Endothelial cell of umbilical vein (primary cell): ENCODE data around the gene RAB11B. TPM values are rescaled to one million over a fixed set of nuclear protein-coding genes. Genes with fewer than 3 reads are reported as not detected.

Source experiments
- BruUV-seq: library from RNA; stranded (reverse); fragments of 400-500 nt; replicated peaks from 2 replicates; lab custom pipeline; 2021; lab: Mats Ljungman, UMichigan
- CTCF ChIA-PET: fragments of 300-600, 350-600 bp; sonication (Branson Sonifier 250); formaldehyde crosslinking; loops from one replicate; lab custom pipeline; 2021; ENCODE audit warnings: antibody characterized with exemption, inconsistent platforms; lab: Charles Lee
- POLR2A ChIA-PET: fragments of 300-600, 350-600 bp; sonication (Branson Sonifier 250); formaldehyde crosslinking; loops from one replicate; lab custom pipeline; 2021; ENCODE audit warnings: antibody characterized with exemption, inconsistent platforms; lab: Charles Lee
- DNase-seq: peaks from one replicate; pipeline ENCODE4 v3.0.0-alpha.2; 2011; ENCODE audit warnings: low read depth, low spot score
- FAIRE-seq: peaks from 2 replicates; lab custom pipeline; 2011; peaks lifted over from hg19 to GRCh38; lab: Jason Lieb, UNC
- H2AFZ ChIP-seq: 2 replicates; pipeline ENCODE4 v1.6.0; 2012; ENCODE audit warnings: low read depth, low read length, control low read depth, inconsistent platforms
- H3K27ac ChIP-seq: 2 replicates; pipeline ENCODE4 v1.5.1; 2011; ENCODE audit warnings: low read depth, mild to moderate bottlenecking, control low read depth, low read length, moderate library complexity; ENCODE audit not compliant: insufficient read depth
- H3K27me3 ChIP-seq, 2 experiments: 2 replicates each; pipeline versions ENCODE4 v1.6.0 to v1.6.1; 2011; ENCODE audit warnings: low read length in 2 of 2, mixed read lengths in 1 of 2; ENCODE audit not compliant: control insufficient read depth in 2 of 2, insufficient read depth in 2 of 2
- H3K36me3 ChIP-seq, 2 experiments: 2 replicates in 1 of 2; 3 replicates in 1 of 2; pipeline ENCODE4 v1.5.1; 2011; ENCODE audit warnings: low read length in 2 of 2, mild to moderate bottlenecking in 1 of 2, moderate library complexity in 1 of 2; ENCODE audit not compliant: control insufficient read depth in 2 of 2, insufficient read depth in 2 of 2; ENCODE audit errors: extremely low read depth in 1 of 2
- H3K4me1 ChIP-seq: 3 replicates; pipeline ENCODE4 v1.5.1; 2011; ENCODE audit warnings: mild to moderate bottlenecking, low read length; ENCODE audit not compliant: control insufficient read depth, insufficient read depth; ENCODE audit errors: extremely low read depth
- H3K4me2 ChIP-seq: 2 replicates; pipeline ENCODE4 v1.6.1; 2011; ENCODE audit warnings: low read length, control low read depth, mixed read lengths; ENCODE audit not compliant: insufficient read depth
- H3K4me3 ChIP-seq, 3 experiments: fragments of 200-600 bp in 1 of 3; sonication (generic), shearing (Covaris generic) in 1 of 3; replicated peaks in 1 of 3; 2 replicates each; pipeline ENCODE4 v1.5.1; 2011 to 2016; ENCODE audit warnings: control low read depth in 3 of 3, low read length in 3 of 3, mild to moderate bottlenecking in 2 of 3, inconsistent platforms in 1 of 3, low read depth in 1 of 3, moderate library complexity in 1 of 3; ENCODE audit not compliant: insufficient read depth in 1 of 3
- H3K79me2 ChIP-seq: 2 replicates; pipeline ENCODE4 v1.6.0; 2012; ENCODE audit warnings: low read length, inconsistent platforms; ENCODE audit not compliant: control insufficient read depth, insufficient read depth
- H3K9ac ChIP-seq: replicated peaks from 2 replicates; pipeline ENCODE3; 2011; ENCODE audit warnings: low read length, control low read depth; ENCODE audit not compliant: insufficient read depth; ENCODE audit errors: extremely low read depth
- H3K9me1 ChIP-seq: replicated peaks from 3 replicates; pipeline ENCODE4 v1.6.0; 2011; ENCODE audit warnings: mild to moderate bottlenecking, low read length; ENCODE audit not compliant: control insufficient read depth, insufficient read depth; ENCODE audit errors: extremely low read depth
- H3K9me3 ChIP-seq: replicated peaks from 2 replicates; pipeline ENCODE4 v1.5.1; 2012; ENCODE audit warnings: low read length, inconsistent platforms; ENCODE audit not compliant: control insufficient read depth, insufficient read depth
- H4K20me1 ChIP-seq: replicated peaks from 2 replicates; pipeline ENCODE3; 2011; ENCODE audit warnings: mild to moderate bottlenecking, low read length; ENCODE audit not compliant: control insufficient read depth, insufficient read depth; ENCODE audit errors: extremely low read depth
- FOS ChIP-seq: IDR thresholded peaks from 2 replicates; pipeline ENCODE4 v1.6.1; 2011; ENCODE audit warnings: mild to moderate bottlenecking, low read length, moderate library complexity, borderline replicate concordance; ENCODE audit not compliant: insufficient read depth
- GATA2 ChIP-seq: IDR thresholded peaks from 2 replicates; pipeline ENCODE4 v1.7.0; 2011; ENCODE audit warnings: low read depth, mild to moderate bottlenecking, moderate library complexity, mixed read lengths, low read length; ENCODE audit not compliant: insufficient read length, insufficient read depth
- JUN ChIP-seq: IDR thresholded peaks from 2 replicates; pipeline ENCODE4 v1.6.1; 2011; ENCODE audit warnings: borderline replicate concordance, low read depth; ENCODE audit not compliant: insufficient read length, insufficient read depth
- MAX ChIP-seq: IDR thresholded peaks from 2 replicates; pipeline ENCODE4 v1.6.1; 2011; ENCODE audit not compliant: insufficient read depth, insufficient read length
- POLR2A ChIP-seq: IDR thresholded peaks from 2 replicates; pipeline ENCODE4 v1.6.1; 2012; ENCODE audit warnings: low read depth, mild to moderate bottlenecking, control low read depth, low read length
- POLR2AphosphoS5 ChIP-seq: IDR thresholded peaks from 2 replicates; pipeline ENCODE4 v1.6.1; 2012; ENCODE audit warnings: low read depth, mild to moderate bottlenecking, control low read depth, low read length, moderate library complexity; ENCODE audit not compliant: insufficient read depth
- dilution Hi-C: fragments of 300-500 bp; cut with MboI; formaldehyde crosslinking; loops from one replicate; pipeline ENCODE4 v1.15.0; 2019; ENCODE audit warnings: low sequenced_read_pairs; ENCODE audit not compliant: extremely low pct_ligation_motif_present
- intact Hi-C: fragments of 100-400 bp; cut with micrococcal nuclease; formaldehyde crosslinking; loops from one replicate; pipeline ENCODE4 v1.10.0; 2022
- polyA plus RNA-seq, 4 experiments: library from polyadenylated mRNA; depleted of rRNA in 3 of 4; stranded (reverse) in 3 of 4; unstranded in 1 of 4; fragments of >200 nt; gene quantifications; 2 replicates each; pipeline versions ENCODE4 v1.2.1 to v1.2.3, GENCODE V29; 2011 to 2012; ENCODE audit warnings: missing spikeins in 1 of 4
- total RNA-seq: library from RNA; stranded (reverse); gene quantifications from 2 replicates; pipeline ENCODE4 v1.2.3, GENCODE V29; 2021
- TF ChIP-seq, protein P1 (sequence below), 2 donors: IDR thresholded peaks; 1 replicate in 1 of 2; 2 replicates in 1 of 2; pipeline ENCODE4 v1.5.1; 2011; ENCODE audit warnings: low read length in 2 of 2, mild to moderate bottlenecking in 2 of 2, moderate library complexity in 2 of 2, control low read depth in 1 of 2, inconsistent platforms in 1 of 2, low read depth in 1 of 2; ENCODE audit not compliant: insufficient read depth in 1 of 2; ENCODE audit errors: extremely low read depth in 1 of 2

The RAB11B gene
- total and polyA plus RNA-seq, 2 donors (not counting 3 experiments of a cell fraction or from before 2014, with no cell fraction given): 74.1 to 99.8 TPM

DNA sequence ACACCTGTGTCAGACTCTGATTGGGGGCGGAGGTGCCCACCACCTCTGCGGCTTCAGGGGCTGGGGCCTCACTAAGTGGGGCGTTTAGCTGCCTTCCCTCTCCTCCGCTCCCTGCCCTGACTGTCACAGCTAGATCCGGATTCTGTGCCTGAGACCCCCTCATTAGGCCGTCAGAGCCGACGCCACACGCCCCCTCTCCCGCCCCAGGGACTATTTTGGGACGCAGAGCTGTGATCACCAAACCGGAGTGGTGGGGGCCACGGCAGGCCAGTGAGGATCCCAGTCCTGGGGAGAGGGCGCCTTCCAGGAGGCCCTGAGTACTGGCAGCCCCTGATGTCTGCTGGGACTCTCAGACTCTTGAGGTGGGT lies 47.9 kb upstream of the RAB11B start:
- FAIRE-seq (no peak), DNase-seq (no peak)
- no peak for TF ChIP-seq JUN
- no peak overlapping the region for H2AFZ ChIP-seq
- peaks cover 0 to 2% of the 10 kb centered on the region in 2 experiments for H3K36me3 ChIP-seq
- H3K27ac ChIP-seq: peak overlapping the region; percentile 76
- CTCF ChIA-PET: interaction anchor here (1.1 to 3.5 kb wide), 4 partner anchors 12 to 164 kb away, joined by 6 to 20 read pairs (median 9); partner anchors contain the start of gene MARCHF2
- H4K20me1 ChIP-seq: no peaks in the 10 kb centered on the region
- H3K9me3 ChIP-seq: no peaks in the 10 kb centered on the region
- no peaks in the 10 kb centered on the region for H3K27me3 ChIP-seq
- BruUV-seq: TSS peak; percentile 41
- peak overlapping the region in 2 of 3 experiments; percentile 52 to 65 for H3K4me3 ChIP-seq
- peak overlapping the region; percentile 65 for H3K9ac ChIP-seq
- H3K9me1 ChIP-seq: no peaks in the 10 kb centered on the region
- H3K79me2 ChIP-seq: no peaks in the 10 kb centered on the region
- intact Hi-C loops: loop anchor here (2.0 kb wide), 2 partner anchors 21 to 33 kb away; partner anchors contain the start of genes CD320, NDUFA7 and RPS28
- POLR2A ChIA-PET: interaction anchor here (1.8 kb wide), 1 partner anchor 48 kb away, joined by 8 read pairs; the partner anchor contains the start of gene RAB11B
- H3K4me2 ChIP-seq: peak overlapping the region; percentile 5
- dilution Hi-C loops: no loop called here
- peaks cover 26% of the 10 kb centered on the region for H3K4me1 ChIP-seq

DNA sequence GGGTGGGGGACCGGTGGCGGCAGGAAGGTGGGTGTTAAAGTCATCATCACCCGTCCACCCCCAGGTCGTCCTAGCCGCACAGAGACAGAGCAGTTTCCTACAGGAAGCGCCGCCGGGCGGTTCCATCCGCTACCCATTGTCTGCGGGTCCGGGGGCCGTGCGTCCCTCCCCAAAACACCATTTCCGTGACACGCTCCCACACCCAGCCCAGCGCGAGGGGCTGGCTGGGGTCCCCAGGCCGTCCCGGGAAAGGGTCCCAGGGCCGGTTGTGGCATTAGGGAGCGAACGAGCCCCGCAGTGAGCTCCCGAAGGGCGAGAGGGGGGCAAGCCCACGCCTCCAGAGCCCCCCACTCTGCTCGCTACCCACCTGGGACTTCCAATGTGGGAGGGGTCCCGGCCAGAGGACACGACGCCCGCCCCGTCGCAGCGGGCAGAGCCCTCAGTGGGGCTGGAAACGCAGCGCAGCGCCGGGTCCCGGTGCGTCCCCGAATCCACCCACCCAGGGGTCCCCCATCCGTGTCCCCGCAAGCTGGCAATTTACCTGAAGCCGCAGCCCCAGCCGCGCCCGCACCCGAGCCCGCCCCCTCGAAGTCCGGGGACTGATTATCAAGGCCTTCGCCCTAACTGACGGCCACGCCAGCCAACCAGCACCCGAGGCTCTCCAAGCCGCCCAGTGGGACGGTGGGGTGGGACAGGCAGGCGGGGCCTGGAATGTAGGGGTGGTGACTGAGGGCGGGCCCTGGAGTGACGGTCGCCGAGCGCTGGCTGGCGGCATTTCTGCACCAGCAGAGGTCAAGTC lies 47.3 kb upstream of the RAB11B start, which contains the start of gene KANK3:
KANK3 (minus strand) TSS at position 579 of the 799 bp plus-strand sequence. CDS start 5,434 bp downstream, outside the sequence.
- intact Hi-C loops: loop anchor here (2.0 kb wide), 2 partner anchors 22 to 34 kb away; partner anchors contain the start of genes CD320, NDUFA7 and RPS28
- FAIRE-seq (peak; percentile 98), DNase-seq (peak; percentile 94)
- peak within 1 kb of the TSS; percentile 80 for H3K4me2 ChIP-seq
- H3K27me3 ChIP-seq: no peaks in the 10 kb centered on the region
- H4K20me1 ChIP-seq: no peaks in the 10 kb centered on the region
- peaks cover 26% of the 10 kb centered on the region for H3K4me1 ChIP-seq
- peak within 1 kb of the TSS; percentile 80 for H3K27ac ChIP-seq
- H3K79me2 ChIP-seq: no peaks in the 10 kb centered on the region
- H2AFZ ChIP-seq: peak within 1 kb of the TSS; percentile 86
- H3K36me3 ChIP-seq: no peaks in the 10 kb centered on the region
- TF ChIP-seq POLR2A (peak; percentile 88), GATA2 (no peak), POLR2AphosphoS5 (peak; percentile 62), FOS (no peak), MAX (no peak), JUN (no peak)
- TF ChIP-seq, protein P1, sequence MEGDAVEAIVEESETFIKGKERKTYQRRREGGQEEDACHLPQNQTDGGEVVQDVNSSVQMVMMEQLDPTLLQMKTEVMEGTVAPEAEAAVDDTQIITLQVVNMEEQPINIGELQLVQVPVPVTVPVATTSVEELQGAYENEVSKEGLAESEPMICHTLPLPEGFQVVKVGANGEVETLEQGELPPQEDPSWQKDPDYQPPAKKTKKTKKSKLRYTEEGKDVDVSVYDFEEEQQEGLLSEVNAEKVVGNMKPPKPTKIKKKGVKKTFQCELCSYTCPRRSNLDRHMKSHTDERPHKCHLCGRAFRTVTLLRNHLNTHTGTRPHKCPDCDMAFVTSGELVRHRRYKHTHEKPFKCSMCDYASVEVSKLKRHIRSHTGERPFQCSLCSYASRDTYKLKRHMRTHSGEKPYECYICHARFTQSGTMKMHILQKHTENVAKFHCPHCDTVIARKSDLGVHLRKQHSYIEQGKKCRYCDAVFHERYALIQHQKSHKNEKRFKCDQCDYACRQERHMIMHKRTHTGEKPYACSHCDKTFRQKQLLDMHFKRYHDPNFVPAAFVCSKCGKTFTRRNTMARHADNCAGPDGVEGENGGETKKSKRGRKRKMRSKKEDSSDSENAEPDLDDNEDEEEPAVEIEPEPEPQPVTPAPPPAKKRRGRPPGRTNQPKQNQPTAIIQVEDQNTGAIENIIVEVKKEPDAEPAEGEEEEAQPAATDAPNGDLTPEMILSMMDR (IDR thresholded peaks at IDR 0.05; ENCODE audit: extremely low read depth in 1 of 2, insufficient read depth in 1 of 2, low read depth in 1 of 2, low read length in 2 of 2): no peak
- peak within 1 kb of the TSS; percentile 52 to 65 (median 61) for H3K4me3 ChIP-seq
- dilution Hi-C loops: no loop called here
- H3K9me3 ChIP-seq: no peaks in the 10 kb centered on the region
- no TSS peak for BruUV-seq
- no peaks in the 10 kb centered on the region for H3K9me1 ChIP-seq
- CTCF ChIA-PET: interaction anchor here (1.0 to 3.5 kb wide), 5 partner anchors 11 to 400 kb away, joined by 3 to 20 read pairs (median 7); partner anchors contain the start of genes MARCHF2 and TIMM44
- POLR2A ChIA-PET: interaction anchor here (0.5 to 1.8 kb wide), 3 partner anchors 11 to 48 kb away, joined by 4 to 8 read pairs (median 4); partner anchors contain the start of gene RAB11B
- H3K9ac ChIP-seq: peak within 1 kb of the TSS; percentile 80
